GM23248 (cell line): ENCODE results near the gene ITGB4. TPM values are rescaled to one million over a fixed set of nuclear protein-coding genes. Genes with fewer than 3 reads are reported as not detected.

ENCODE experiments used
- DNase-seq: peaks from one replicate; pipeline ENCODE4 v3.0.0-alpha.2; 2015
- H2AFZ ChIP-seq: fragments of 200-600 bp; sonication (generic); 2 replicates; pipeline ENCODE4 v1.6.1; 2016; ENCODE audit warnings: antibody characterized with exemption
- H3F3A ChIP-seq: fragments of 200-600 bp; sonication (generic); 2 replicates; pipeline ENCODE4 v1.6.1; 2016; ENCODE audit warnings: mild to moderate bottlenecking, antibody characterized with exemption, mixed run types; ENCODE audit not compliant: insufficient read depth
- H3K27ac ChIP-seq: fragments of 200-600 bp; sonication (generic); 2 replicates; pipeline ENCODE4 v1.5.1; 2016; ENCODE audit warnings: mild to moderate bottlenecking
- H3K27me3 ChIP-seq: fragments of 200-600 bp; sonication (generic); replicated peaks from 2 replicates; pipeline ENCODE4 v1.6.1; 2016; ENCODE audit warnings: mild to moderate bottlenecking; ENCODE audit not compliant: insufficient read depth
- H3K36me3 ChIP-seq: fragments of 200-600 bp; sonication (generic); 2 replicates; pipeline ENCODE4 v1.6.1; 2016; ENCODE audit warnings: low read depth, mild to moderate bottlenecking
- H3K4me1 ChIP-seq: fragments of 200-600 bp; sonication (generic); 2 replicates; pipeline ENCODE4 v1.6.1; 2016; ENCODE audit warnings: mild to moderate bottlenecking; ENCODE audit not compliant: insufficient read depth
- H3K4me2 ChIP-seq: fragments of 200-600 bp; sonication (generic); one replicate; pipeline ENCODE4 v1.6.1; 2016; ENCODE audit warnings: mild to moderate bottlenecking; ENCODE audit not compliant: unreplicated experiment
- H3K4me3 ChIP-seq: fragments of 200-600 bp; sonication (generic); 2 replicates; pipeline ENCODE4 v1.5.1; 2016; ENCODE audit warnings: mild to moderate bottlenecking
- H3K79me2 ChIP-seq: fragments of 200-600 bp; sonication (generic); 2 replicates; pipeline ENCODE4 v1.6.1; 2016; ENCODE audit warnings: mild to moderate bottlenecking; ENCODE audit not compliant: insufficient read depth
- H3K9ac ChIP-seq: fragments of 200-600 bp; sonication (generic); 2 replicates; pipeline ENCODE4 v1.6.1; 2016; ENCODE audit warnings: mild to moderate bottlenecking
- H3K9me2 ChIP-seq: fragments of 200-600 bp; sonication (generic); 2 replicates; pipeline ENCODE4 v1.6.1; 2016; ENCODE audit warnings: mixed run types, mild to moderate bottlenecking, moderate library complexity; ENCODE audit not compliant: insufficient read depth
- H3K9me3 ChIP-seq: fragments of 200-600 bp; sonication (generic); one replicate; pipeline ENCODE4 v1.6.1; 2017; ENCODE audit warnings: low read depth
- H4K20me1 ChIP-seq: fragments of 200-600 bp; sonication (generic); 2 replicates; pipeline ENCODE4 v1.6.0; 2016; ENCODE audit not compliant: insufficient read depth
- EZH2 ChIP-seq: fragments of 200-600 bp; sonication (generic); IDR thresholded peaks from 2 replicates; pipeline ENCODE4 v1.6.1; 2018; ENCODE audit warnings: antibody characterized with exemption, mild to moderate bottlenecking; ENCODE audit not compliant: insufficient read depth, poor library complexity, severe bottlenecking
- EZH2phosphoT487 ChIP-seq: fragments of 200-600 bp; sonication (generic); IDR thresholded peaks from 2 replicates; pipeline ENCODE4 v1.6.1; 2018; ENCODE audit warnings: antibody characterized with exemption, moderate library complexity, mild to moderate bottlenecking, low read depth; ENCODE audit not compliant: insufficient read depth
- WGBS, 2 experiments: methylation state at CpG; one replicate each; pipeline ENCODE4 v1.1.6; 2015 to 2017; ENCODE audit warnings: low lambda C conversion rate in 2 of 2, low coverage in 1 of 2; ENCODE audit errors: missing lambda C conversion rate in 2 of 2; 5-methylcytosine and 5-hydroxymethylcytosine counted together
- in situ Hi-C: fragments of 300-500 bp; cut with MboI; formaldehyde crosslinking; loops from 2 replicates; pipeline ENCODE4 v1.15.0; 2020
- polyA plus RNA-seq: library from polyadenylated mRNA; unstranded; fragments of >200 nt; fragmentation: Nextera tagmentation; extraction: Ambion mirVana; gene quantifications from 2 replicates; pipeline ENCODE4 v1.2.1, GENCODE V29; 2016
- total RNA-seq: library from RNA; depleted of rRNA; stranded (reverse); fragments of >200 nt; shearing (Covaris generic); gene quantifications from 2 replicates; pipeline ENCODE4 v1.2.3, GENCODE V29; 2014

ITGB4 gene
- total and polyA plus RNA-seq, 2 experiments from 2014 or later = under 0.01 to 1.5 TPM

DNA sequence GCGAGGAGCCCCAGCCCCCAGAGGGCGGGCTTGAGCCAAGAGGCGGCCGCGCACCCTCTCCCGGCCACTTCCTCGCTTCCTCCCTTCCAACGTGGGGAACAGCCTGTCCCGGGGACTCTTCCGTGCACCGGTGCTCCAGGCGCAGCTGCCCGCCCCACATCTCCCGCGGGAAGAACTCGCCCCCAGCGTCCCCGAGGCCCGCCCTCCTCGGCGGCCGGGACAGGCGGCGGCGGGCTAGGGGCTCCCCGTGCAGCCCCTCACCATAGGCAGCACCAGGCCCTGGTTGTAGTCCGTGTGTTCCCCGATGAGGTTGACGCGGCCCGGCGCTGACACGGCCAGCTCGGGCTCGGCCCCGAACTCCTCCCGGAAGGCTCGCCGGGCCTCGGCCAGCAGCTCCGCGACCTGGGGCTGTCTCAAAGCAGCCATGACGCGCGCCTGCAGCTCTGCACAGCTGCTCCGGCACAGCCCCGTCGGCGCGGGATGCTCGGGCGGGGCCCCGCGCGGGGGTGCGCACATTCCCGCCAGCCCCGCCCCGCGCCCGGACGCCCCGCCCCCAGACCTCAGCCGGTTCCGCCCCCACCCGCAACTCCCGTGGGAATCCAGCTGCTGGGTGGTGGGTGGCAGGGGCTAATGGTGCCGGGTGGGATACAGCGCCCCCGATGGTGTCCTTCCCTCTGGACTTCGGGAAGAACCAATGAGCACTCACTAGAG is 43.6 kb downstream of the ITGB4 start, which contains the start of gene GALK1:
GALK1 (minus strand) TSS at position 482 of the 711 bp plus-strand sequence; CDS start at position 426, 56 bp downstream.
- in situ Hi-C loops = no loop called here

GRCh38 chr17:75765981-75766380 is 44.7 kb downstream of the ITGB4 start:
- no peak overlapping the region for H3K4me3 ChIP-seq
- H3K27ac ChIP-seq = no peak overlapping the region
- H3K4me1 ChIP-seq = no peaks in the 10 kb centered on the region
- 92 to 94% methylated on average over 4 of the region's 4 CpGs for WGBS, 2 experiments
- H2AFZ ChIP-seq = no peak overlapping the region
- no peaks in the 10 kb centered on the region for H3K79me2 ChIP-seq
- H3F3A ChIP-seq = peaks cover 3% of the 10 kb centered on the region; the same call in 1 of the 2 replicates
- no peaks in the 10 kb centered on the region for H4K20me1 ChIP-seq
- H3K9me2 ChIP-seq = no peaks in the 10 kb centered on the region
- no peak overlapping the region for H3K4me2 ChIP-seq
- no peaks in the 10 kb centered on the region for H3K9me3 ChIP-seq
- no peaks in the 10 kb centered on the region for H3K27me3 ChIP-seq
- in situ Hi-C loops = no loop called here
- DNase-seq = no peak
- H3K9ac ChIP-seq = no peak overlapping the region
- TF ChIP-seq EZH2phosphoT487 (no peak), EZH2 (no peak)
- no peaks in the 10 kb centered on the region for H3K36me3 ChIP-seq

More for the DNA sequence above, 43.6 kb downstream of the ITGB4 start, which contains the start of gene GALK1:
- Histone ChIP-seq H3K36me3 (no peaks in the 10 kb centered on the region), H3K4me1 (no peaks in the 10 kb centered on the region), H3K79me2 (no peaks in the 10 kb centered on the region), H3K9ac (peak within 1 kb of the TSS; percentile 79), H2AFZ (peak within 1 kb of the TSS; percentile 93), H3K9me2 (no peaks in the 10 kb centered on the region), H3K4me2 (peak within 1 kb of the TSS; percentile 82), H3K9me3 (no peaks in the 10 kb centered on the region), H4K20me1 (no peaks in the 10 kb centered on the region), H3K27me3 (no peaks in the 10 kb centered on the region), H3K4me3 (peak within 1 kb of the TSS; percentile 74), H3K27ac (peak within 1 kb of the TSS; percentile 9; the same call in 1 of the 2 replicates), H3F3A (peaks cover 3% of the 10 kb centered on the region; the same call in 1 of the 2 replicates)
- 0% methylated on average over 50 to 61 of the region's 71 CpGs for WGBS, 2 experiments
- DNase-seq = peak; percentile 92
- no peak for TF ChIP-seq EZH2phosphoT487
- TF ChIP-seq EZH2 = no peak

- in situ Hi-C loops = no loop called here
- WGBS, 2 experiments = 80 to 85% methylated on average over 8 of the region's 8 CpGs
- H2AFZ ChIP-seq = no peak overlapping the region
These were observed 46.6 kb downstream of the ITGB4 start for GRCh38 chr17:75767881-75768280.

GRCh38 chr17:75769536-75769935 is 48.3 kb downstream of the ITGB4 start:
- Histone ChIP-seq H3K9me2 (no peaks in the 10 kb centered on the region), H2AFZ (no peak overlapping the region), H3K9me3 (no peaks in the 10 kb centered on the region), H3K9ac (no peak overlapping the region), H3K27ac (no peak overlapping the region), H3K79me2 (no peaks in the 10 kb centered on the region), H4K20me1 (no peaks in the 10 kb centered on the region), H3K4me3 (no peak overlapping the region), H3K36me3 (no peaks in the 10 kb centered on the region), H3K4me2 (no peak overlapping the region), H3K4me1 (no peaks in the 10 kb centered on the region), H3F3A (0 out of 2 replicates have a peak, but pooled peaks cover 3% of the 10 kb centered on the region), H3K27me3 (no peaks in the 10 kb centered on the region)
- in situ Hi-C loops = no loop called here
- TF ChIP-seq EZH2phosphoT487 (no peak), EZH2 (no peak)
- DNase-seq = no peak
- whole genome bisulfite sequencing, 2 experiments = 83 to 85% methylated on average over 3 of the region's 3 CpGs

More at GRCh38 chr17:75767881-75768280, 46.6 kb downstream of the ITGB4 start:
- no peak overlapping the region for H3K4me3 ChIP-seq
- no peak overlapping the region for H3K27ac ChIP-seq
- no peaks in the 10 kb centered on the region for H4K20me1 ChIP-seq
- H3K9ac ChIP-seq = no peak overlapping the region
- no peak overlapping the region for H3K4me2 ChIP-seq
- no peak for DNase-seq
- TF ChIP-seq EZH2phosphoT487 (no peak), EZH2 (no peak)
- no peaks in the 10 kb centered on the region for H3K9me3 ChIP-seq
- H3K9me2 ChIP-seq = no peaks in the 10 kb centered on the region
- H3K4me1 ChIP-seq = no peaks in the 10 kb centered on the region
- H3K27me3 ChIP-seq = no peaks in the 10 kb centered on the region
- H3K79me2 ChIP-seq = no peaks in the 10 kb centered on the region
- no peaks in the 10 kb centered on the region for H3K36me3 ChIP-seq
- peaks cover 3% of the 10 kb centered on the region; the same call in 1 of the 2 replicates for H3F3A ChIP-seq
